T47D (cell line): ENCODE data around the gene REV1.

Source experiments
- DNase-seq, 2 experiments: peaks; one replicate each; pipeline versions ENCODE4 v3.0.0 to v3.0.0-alpha.2; 2011 to 2012; ENCODE audit warnings: low read depth in 1 of 2, low spot score in 1 of 2
- JUND ChIP-seq: IDR thresholded peaks from 2 replicates; pipeline ENCODE4 v1.6.1; 2012; ENCODE audit warnings: low read depth
- in situ Hi-C: cut with HindIII; loops from 2 replicates; pipeline ENCODE4 v1.10.0; 2016; ENCODE audit warnings: low sequenced_read_pairs, low pct_unique_long_range_greater_than_20kb

The REV1 gene

GRCh38 chr2:99424371-99424770 is 65.4 kb downstream of the REV1 start:
- TF ChIP-seq JUND = no peak
- in situ Hi-C loops = no loop called here
- no peak for DNase-seq

- TF ChIP-seq JUND = no peak
- in situ Hi-C loops = no loop called here
- no peak for DNase-seq
Measured at GRCh38 chr2:99422599-99422998, 67.2 kb downstream of the REV1 start.

DNA sequence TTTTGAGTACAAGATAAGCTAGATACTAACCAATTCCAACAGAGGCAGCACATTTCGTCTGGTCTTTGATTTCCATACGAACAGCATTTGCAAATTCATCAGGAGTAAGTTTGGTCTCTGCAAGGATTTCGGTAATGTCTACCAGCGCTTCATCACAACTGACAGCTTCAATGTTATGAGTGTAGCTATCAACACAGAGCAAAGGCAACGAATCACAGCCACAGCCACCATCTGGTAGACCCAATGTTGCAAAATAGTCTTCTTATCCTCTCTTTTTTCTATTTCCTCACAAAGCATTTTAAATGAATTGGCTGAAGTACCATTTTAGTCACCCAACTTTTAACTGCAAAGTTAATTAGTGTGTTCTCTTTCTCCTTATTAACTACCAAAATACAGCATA is 68.3 kb downstream of the REV1 start:
- in situ Hi-C loops = no loop called here
- no peak for TF ChIP-seq JUND
- DNase-seq = no peak

- DNase-seq = no peak
- TF ChIP-seq JUND = no peak
- in situ Hi-C loops = no loop called here
Measured at GRCh38 chr2:99420751-99421299, 69.0 kb downstream of the REV1 start.

DNA sequence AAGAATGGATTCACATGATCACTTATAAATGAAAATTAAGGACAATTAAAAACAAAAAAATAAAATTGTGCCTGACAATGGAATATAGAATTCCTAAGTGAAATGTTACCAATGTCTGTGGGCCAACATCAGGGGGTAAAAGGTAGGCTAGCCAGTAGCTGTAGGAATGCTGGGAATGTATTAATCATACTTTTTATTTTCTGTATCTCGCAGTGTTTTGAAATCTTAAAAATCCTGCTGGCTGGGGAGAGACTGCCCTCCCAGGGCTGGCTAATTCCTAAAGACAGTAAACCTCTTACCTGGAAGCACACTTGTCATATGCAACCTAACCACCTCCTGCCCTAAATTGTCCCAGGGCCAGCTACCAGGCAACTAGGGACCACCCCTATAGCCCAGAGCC is 69.8 kb downstream of the REV1 start:
- in situ Hi-C loops = no loop called here
- TF ChIP-seq JUND = no peak
- no peak for DNase-seq

DNA sequence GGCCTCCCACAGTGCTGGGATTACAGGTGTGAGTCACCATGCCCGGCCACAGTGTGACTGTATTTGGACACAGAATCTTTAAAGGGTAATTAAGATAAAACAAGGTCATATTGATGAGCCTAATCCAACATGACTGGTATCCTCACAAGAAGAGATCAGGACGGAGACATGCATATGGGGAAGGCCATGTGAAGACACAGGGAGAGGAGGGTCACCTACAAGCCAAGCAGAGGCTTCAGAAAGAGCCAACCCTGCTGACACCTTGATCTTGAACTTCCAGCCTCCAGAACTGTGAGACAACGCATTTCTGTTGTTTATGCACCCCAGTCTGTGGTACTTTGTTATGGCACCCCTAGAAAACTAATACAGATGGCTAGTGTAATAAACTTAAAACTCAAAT is 72.4 kb downstream of the REV1 start:
- in situ Hi-C loops = no loop called here
- no peak for TF ChIP-seq JUND
- no peak for DNase-seq

- no peak for DNase-seq
- in situ Hi-C loops = no loop called here
- no peak for TF ChIP-seq JUND
Measured at GRCh38 chr2:99414566-99414965, 75.3 kb downstream of the REV1 start.

DNA sequence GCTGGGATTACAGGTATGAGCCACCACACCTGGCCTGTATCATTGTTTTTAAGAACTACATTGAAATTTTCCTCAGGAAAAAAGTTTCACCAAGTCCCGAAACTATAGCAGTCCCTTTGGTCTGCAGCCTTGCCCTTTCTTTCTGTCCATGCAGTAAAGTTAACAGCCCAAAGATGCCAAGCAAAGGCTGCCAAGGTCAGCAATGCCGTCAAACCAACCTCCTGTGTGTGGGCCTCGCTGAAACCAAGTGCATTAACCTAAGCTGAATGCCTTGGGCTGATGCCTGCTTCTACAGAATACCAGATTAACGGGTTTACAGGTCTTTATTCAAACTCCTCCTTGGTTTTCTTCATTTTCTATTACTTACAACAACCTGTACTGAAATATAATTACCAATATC is 79.5 kb downstream of the REV1 start:
- in situ Hi-C loops = no loop called here
- no peak for TF ChIP-seq JUND
- DNase-seq = no peak

DNA sequence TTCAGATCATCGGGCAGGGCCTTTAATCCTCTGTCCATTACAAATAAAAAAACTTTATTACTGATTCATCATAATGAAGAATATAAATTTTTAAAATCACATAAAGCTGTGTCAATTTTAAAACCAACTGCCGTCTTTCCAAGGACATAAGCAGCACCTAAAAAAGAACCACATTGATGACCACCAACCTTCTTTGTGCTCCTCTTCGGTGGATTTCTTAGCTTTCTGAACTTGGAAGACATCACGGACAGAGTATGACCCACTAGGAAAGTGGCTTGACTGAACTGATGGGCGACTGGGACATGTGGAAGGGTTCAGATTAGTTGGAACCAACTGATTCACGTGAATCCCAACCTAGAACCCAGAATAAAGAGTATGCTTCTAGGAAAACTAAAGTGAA is 83.7 kb downstream of the REV1 start:
- in situ Hi-C loops = no loop called here
- no peak for TF ChIP-seq JUND
- DNase-seq = no peak

DNA sequence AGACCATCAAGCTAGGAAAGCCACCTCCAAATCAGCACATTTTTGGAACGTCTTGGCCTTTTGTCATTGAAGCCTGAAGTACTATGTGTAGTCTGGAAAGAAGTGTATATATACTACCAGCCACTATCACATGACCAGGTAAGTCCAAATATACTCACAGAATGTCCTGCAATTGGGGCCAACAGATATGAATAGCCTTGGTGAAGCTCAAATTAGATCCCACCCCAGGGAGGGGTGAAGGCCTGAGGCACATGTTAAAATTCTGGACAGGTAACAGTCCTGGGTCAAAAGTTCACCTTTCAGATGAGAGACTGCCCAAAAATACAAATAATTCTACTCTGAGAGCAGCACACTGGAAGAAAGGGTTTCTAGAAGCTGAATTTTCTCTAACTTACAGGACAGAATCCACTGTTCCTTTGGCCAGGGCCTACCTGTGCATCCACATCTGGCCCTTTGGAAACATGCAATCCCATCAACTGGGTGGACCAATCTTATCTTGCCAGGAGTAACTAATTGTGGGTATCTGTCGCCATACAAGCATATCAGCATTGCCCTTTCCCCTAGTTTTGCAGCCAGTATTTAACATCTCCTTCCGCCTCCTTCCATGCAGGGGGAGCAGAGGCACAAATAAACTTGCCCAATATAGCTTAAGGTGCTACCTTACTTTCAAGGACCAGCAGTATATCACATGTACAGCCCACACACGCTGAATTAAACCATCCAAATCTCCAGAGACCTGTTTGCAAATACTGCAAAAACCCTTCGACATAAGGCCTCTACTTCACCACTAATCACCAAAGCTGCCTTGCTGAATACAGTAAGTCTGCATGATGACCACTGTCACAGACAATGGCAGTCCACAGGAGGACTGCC is 84.8 kb downstream of the REV1 start:
- no peak for DNase-seq
- no peak for TF ChIP-seq JUND

DNA sequence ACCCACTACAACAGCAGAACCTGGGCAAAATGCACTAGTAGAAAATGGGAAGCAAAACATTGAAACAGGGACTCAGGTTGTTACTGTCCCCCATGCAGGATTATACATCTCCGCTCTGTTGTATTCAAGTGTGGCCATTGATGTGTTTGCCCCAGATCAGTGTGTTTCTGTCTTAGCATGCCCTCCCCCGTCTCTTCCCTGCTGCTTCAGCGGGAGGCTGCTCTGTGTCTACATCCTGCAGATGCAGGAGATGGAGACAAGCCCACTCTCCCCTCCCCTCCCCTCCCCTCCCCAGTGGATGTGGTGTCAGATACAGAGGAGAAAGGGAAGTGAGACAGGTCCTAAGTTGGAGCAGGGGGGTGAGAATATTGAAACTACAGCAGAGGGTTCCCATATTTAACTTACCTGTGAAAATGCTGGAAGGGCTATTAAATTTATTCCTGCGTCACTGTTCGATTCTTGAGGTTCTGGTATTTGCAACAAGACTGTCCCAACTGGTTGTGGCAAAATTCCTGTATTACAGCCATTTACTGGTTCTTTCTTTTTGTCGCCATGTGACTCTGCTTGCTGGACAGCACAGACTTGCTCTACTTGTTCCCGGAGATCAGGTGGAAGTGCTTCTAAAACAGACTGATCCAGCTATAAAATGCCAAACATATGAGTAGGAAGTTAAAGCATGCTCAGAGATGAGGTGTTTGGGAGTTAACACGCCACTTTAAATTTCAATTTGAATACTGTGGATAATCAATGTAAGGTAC is 85.6 kb downstream of the REV1 start:
- peak; percentile 16 to 79 for DNase-seq
- TF ChIP-seq JUND = no peak
- in situ Hi-C loops = no loop called here

More for the DNA sequence above, 84.8 kb downstream of the REV1 start:
- in situ Hi-C loops = no loop called here

DNA sequence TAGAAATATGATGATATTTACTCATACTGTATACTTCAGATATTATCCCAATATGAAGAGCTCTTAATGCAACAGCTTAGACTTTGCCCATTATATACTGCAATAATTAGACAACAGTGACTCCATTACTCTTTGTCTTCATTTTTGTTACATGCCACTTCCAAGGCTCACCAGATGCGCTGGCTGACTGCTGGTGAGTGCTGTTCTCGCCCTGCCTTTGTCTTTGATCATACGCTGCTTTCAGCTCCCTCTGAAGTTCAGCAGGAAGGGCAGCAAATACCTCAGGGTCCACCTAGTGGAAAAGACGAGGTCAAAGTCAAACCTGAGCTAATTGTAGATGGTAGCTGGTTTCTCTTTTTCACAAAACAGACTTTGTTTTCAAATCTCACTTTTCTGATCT is 86.3 kb downstream of the REV1 start:
- no peak for TF ChIP-seq JUND
- in situ Hi-C loops = no loop called here
- DNase-seq = no peak

GRCh38 chr2:99403084-99403483 is 86.7 kb downstream of the REV1 start:
- DNase-seq = no peak
- no peak for TF ChIP-seq JUND
- in situ Hi-C loops = no loop called here
